NOMO-1 treated with dmso at 0.1 percent for 144 hours (cell line): ENCODE data around the gene C17orf114.

ENCODE experiments used
- DNase-seq: peaks from one replicate; lab custom pipeline; 2025; ENCODE audit not compliant: unreplicated experiment; lab: John Stamatoyannopoulos, UW

C17orf114 gene

DNA sequence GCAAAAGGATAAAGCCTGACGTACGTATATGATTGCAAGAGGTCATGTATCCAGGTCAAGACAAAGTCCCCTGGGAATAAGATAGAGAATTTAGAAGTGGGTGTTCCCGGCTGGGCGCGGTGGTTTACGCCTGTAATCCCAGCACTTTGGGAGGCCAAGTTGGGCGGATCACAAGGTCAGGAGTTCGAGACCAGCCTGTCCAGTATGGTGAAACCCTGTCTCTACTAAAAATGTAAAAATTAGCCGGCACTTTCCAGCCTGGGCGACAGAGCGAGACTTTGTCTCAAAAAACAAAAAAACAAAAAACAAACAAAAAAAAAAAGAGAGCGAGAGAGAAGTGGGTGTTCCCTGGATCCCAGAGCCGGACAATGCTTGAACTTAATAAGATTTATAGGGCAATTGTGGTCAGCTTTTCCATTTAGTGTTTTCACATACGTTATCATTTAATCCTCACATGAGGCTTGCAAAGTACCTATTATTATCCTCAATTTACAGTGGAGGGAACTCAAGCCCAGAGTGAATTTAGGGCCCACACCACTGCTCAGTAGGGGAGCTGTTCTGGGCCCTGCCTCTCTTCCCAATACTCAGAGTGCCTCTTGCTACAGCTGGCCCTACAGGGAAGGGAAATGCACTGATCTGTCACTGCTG is 13.8 kb downstream of the C17orf114 start:
- DNase-seq, result no peak

DNA sequence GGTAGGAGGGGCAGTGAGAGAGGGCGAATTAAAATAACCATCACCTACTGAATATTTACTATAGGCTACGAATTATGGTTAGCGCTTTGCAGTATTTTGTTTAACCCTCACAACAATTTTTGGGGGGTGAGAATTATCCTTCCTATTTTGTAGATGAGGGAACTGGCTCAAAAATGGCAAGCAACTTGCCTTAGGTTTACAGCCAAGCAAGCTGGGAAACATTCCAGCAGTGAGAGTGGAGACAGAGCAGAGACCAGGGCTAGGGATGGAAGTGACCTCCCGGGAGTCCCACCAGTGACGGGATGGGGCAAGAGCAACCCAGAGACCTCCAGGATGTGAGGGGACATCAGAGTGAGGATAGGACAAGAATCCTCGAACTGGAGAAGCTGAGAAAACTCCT is 15.6 kb downstream of the C17orf114 start:
- no peak for DNase-seq

- DNase-seq, result no peak
Measured at GRCh38 chr17:4786106-4786511, 16.0 kb downstream of the C17orf114 start, which contains the start of gene VMO1. TSS of gene VMO1 (minus strand) at chr17:4786364. CDS start at chr17:4786352, 12 bp downstream.

DNA sequence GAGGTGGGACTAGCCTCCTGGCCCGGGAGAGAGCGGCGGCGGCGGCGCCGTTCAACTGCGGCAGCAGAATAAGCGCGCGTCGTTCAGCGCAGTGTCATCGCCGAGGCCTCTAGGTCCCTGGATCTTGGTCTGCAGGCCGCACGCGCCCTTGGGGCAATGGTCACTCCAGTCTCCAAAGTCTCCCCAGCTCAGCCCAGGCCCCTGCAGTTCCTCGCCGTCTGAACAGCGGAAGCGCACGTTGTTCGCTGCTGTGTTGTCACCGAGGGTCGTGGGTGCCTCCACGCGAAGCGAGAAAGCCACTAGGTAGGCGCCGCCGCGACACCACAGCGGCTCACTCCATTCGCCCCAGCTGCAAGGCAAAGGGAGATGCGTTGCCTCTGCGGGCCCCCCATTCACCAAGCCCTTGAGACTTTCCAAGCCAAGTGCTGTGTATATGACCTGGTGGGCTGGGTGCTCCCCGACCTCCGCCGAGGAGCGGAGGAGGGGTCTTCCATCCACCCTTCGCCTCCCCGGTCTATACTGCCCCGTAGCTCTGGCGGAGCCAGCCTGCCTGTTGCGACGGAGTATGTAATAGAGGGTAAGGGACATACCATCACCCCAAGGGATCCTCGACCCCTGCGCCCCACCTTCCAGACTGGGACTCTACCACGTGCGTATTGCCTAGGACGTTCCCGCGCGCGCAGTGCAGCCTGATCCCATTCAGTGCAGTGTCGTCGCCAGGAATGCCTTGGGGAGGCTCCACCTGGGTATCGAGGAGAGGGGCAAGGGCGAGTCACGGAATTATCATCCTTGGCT is 16.6 kb downstream of the C17orf114 start:
- DNase-seq, result no peak

DNA sequence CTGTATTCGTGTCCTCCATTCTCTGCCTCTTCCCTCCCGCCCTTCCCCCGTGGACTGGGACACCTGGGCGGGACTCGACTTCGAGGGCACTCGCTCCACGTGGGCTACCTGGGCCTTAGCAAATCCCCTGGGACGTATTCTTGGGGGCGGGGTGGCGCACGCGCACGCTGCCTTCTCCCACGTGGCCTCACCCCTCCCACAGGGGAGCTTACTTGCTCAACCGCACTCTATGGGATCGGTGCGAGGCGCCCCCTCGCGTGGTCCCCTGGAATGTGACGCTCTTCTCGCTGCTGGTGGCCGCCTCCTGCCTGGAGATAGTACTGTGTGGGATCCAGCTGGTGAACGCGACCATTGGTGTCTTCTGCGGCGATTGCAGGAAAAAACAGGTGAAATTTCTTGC is 19.5 kb downstream of the C17orf114 start:
- no peak for DNase-seq

- no peak for DNase-seq
Measured at GRCh38 chr17:4780325-4780955, 21.7 kb downstream of the C17orf114 start.

DNA sequence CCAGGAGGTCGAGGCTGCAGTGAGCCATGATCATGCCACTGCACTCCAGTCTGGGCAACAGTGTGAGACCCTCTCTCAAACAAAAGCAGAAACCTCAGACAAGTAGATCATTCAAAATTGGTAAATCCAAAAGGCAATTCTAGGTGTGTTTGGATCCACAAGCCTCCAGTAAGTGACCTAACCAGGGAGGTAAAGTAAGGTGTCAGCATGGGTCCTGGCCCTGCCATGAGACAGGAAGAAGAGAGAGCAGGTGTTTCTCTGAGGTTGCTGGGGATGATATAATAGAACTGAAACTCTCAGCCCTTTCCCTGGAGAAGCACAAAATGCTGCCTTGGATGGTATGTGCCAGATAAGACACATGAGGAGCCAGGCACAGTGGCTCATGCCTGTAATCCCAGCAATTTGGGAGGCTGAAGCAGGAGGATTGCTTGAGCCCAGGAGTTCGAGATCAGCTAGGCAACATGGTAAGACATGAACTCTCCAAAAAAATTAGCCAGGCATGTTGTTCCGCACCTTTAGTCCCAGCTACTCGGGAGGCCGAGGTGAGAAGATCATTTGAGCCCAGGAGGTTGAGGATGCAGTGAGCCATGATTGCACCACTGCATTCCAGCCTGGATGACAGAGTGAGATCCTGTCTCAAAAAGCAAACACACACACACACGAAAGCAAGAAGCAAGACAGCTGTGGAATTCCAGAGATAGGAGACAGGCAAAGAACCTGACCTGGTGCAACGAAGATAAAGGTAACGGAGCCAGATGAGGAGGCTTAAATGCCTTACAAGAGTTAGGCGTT is 24.0 kb downstream of the C17orf114 start:
- DNase-seq, result no peak

- no peak for DNase-seq
Measured at GRCh38 chr17:4772235-4772613, 29.9 kb downstream of the C17orf114 start.

DNA sequence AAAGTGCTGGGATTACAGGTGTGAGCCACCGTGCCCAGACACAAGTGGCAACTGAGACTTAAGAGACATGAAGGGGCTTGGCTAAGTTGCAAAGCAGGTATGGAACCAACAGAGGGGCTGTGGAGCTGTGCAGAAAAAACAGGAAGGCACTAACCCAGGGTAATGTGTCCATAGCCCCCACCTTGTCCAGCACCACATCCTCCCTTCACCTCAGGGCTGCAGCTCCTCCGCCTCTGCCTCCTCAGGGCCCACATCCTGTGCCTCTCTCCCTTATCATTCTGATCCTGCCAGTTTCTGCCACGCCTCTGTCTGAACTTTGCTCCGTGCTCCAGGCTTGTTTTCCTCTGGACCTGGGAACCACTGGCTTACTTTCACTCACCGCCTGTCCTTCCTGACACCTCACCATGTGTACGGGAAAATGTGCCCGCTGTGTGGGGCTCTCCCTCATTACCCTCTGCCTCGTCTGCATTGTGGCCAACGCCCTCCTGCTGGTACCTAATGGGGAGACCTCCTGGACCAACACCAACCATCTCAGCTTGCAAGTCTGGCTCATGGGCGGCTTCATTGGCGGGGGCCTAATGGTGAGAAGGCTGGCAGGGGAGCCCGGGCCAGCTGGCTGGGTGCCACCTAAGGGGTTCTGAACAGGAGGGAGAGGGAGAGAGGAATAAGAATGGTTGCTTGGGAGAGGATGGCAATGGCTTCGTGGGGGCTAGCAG is 30.5 kb downstream of the C17orf114 start, which contains the start of gene TM4SF5:
TSS of gene TM4SF5 (plus strand) at position 368 of the 716 bp plus-strand sequence. CDS start at position 405, 37 bp downstream.
- DNase-seq, result no peak

- DNase-seq, result no peak
Measured at GRCh38 chr17:4769628-4770027, 32.5 kb downstream of the C17orf114 start.

DNA sequence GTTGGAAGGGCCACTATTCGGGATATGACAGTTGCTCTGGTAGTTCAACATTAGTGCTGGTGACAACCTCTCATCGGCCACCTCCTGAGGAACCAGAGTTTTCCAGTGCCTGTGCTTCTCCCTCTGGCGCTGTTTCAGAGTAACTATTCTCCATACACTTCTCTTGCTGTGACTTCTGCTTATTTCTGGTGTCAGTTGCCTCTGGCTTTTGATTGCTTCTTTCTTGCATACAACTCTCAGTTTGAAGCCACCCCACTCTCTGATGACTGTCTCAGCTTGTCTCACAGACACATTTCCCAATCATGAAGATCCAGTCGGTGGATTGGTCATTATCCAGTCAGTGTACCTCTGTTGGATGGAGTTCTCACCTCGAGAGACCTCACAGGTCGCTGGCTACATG is 33.8 kb downstream of the C17orf114 start:
- peak; percentile 14 for DNase-seq

DNA sequence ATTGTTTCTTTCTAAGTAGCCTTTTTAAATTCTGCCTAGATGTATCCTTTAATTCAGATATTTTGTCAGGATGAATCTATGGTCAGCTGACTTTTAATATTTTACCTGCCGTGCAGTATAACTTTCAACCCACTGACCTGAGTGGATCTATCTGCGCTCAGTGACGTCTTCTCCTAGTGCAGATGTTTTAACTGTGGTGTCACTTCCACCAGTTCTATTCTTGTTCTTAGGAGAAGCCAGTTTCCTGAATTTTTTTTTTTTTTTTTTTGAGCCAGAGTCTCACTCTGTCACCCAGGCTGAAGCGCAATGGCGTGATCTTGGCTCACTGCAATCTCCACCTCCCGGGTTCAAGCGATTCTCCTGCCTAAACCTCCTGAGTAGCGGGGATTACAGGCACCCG is 35.4 kb downstream of the C17orf114 start:
- no peak for DNase-seq

GRCh38 chr17:4766201-4766600 is 35.9 kb downstream of the C17orf114 start:
- DNase-seq, result peak; percentile 19

DNA sequence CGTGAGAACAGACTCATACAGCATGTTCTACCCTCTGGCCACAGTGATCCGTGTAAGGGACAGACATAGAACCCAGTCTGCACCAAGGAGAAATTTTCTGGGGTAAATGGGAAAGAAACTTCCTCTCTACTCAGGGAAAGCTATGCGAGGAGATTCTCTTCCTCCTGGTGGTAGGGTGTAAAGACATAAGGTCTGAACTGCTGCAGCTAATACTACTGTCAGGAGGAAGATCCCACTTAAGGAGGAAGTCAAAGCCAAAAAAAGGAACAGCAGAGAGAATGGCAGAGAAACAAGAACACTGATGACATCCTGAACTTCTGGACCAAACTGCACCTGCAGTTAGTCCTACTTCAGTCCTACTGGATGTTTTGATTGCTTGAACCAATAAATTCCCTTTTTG is 37.5 kb downstream of the C17orf114 start:
- DNase-seq, result peak; percentile 13

DNA sequence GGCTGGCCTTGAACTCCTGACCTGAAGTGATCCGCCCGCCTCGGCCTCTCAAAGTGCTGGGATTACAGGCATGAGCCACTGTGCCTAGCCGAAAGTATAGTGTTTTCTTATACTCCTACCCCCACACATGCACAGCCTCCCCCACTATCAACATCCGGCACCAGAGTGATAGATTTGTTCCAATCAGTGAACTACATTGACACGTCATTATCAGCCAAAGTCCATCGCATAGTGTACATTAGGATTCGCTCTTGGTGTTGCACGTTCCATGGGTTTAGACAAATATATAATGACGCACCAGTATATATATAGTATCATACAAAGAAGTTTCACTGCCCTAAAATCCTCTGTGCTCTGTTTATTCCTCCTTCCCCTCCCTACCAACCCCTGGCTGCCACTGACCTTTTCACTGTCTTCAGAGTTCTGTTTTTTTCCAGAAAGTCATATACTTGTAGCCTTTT is 42.3 kb downstream of the C17orf114 start:
- no peak for DNase-seq

DNA sequence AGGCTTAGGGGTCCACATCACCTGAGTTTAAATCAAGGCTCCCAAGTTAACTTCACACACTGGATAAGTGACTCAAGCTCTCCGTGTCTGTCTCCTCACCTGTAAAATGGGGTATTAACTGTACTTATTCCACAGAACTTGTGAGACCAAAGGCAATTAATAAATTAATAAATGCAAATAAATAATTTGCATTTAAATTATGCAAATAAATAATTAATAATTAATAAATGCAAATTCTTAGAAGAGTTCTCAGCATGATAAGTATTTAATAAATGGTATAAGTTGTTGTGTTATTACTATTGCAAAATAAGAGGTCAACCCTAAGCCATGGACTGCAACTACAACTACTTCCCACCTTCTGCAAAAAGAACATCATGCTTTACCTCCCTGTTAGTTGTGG is 48.7 kb downstream of the C17orf114 start:
- no peak for DNase-seq

DNA sequence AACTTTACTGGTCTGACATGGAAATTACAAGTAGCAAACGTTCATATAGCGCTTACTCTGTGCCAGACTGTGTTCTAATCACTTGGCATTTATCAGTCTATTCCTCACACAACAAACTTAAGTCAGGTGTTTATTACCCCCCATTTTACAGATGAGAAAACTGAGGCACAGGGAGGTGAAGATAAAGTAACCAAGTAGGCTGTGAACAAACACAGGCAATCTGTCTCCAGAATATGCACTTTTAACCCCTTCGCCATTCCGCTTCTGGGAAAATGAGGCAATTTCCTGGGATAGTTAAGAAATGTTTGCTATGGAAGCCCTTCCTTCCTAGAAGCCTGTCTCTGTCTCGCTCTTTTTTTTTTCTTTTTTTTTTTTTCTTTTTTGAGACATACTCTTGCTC is 50.2 kb downstream of the C17orf114 start:
- DNase-seq, result no peak
